ENCODE data around the gene BNIP1. TPM values are rescaled to one million over a fixed set of nuclear protein-coding genes. Genes with fewer than 3 reads are reported as not detected.
"Not testable (repeated sequence)": the region's sequence is repeated elsewhere in the genome, so short reads cannot be mapped to it uniquely, and the experiment has no call there.

BNIP1 gene
- total and polyA plus RNA-seq, 2 experiments from 2014 or later = 9.2 to 19.9 TPM

GRCh38 chr5:173108914-173109313 is 35.4 kb upstream of the BNIP1 start:
- TF ChIP-seq CTCF (IDR thresholded peaks at IDR 0.05; ENCODE audit: low read depth, low read length) = no peak
- H3K36me3 ChIP-seq = peaks cover 11% of the 10 kb centered on the region
- DNase-seq (ENCODE audit: low read depth in 1 of 2, low spot score in 1 of 2) = no peak
- H3K27ac ChIP-seq = no peak overlapping the region
- H3K27me3 ChIP-seq = no peaks in the 10 kb centered on the region
- no peaks in the 10 kb centered on the region for H3K9me3 ChIP-seq (ENCODE audit: low read depth)
- H3K4me3 ChIP-seq = no peak overlapping the region
- no peaks in the 10 kb centered on the region for H3K4me1 ChIP-seq (ENCODE audit: low read depth)

DNA sequence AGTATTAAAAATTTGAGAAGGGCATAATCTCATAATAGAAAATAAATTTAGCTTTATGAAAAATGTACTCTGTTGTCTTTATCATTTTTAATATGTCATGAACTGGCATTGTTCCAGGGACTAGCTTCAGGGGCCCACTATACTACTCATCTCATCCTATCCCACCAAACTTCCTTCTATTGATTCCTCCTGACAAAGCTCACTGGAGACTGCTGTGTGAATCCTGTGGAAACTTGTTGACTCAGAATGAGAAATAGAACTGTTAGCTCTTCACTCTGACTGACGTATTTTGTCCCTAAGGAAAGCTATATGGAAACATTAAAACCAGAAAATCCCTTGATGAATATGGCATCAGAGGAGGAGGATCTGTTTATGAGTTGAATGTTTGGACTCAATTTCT is 29.8 kb upstream of the BNIP1 start:
- Histone ChIP-seq H3K27me3 (no peaks in the 10 kb centered on the region), H3K4me1 (ENCODE audit: low read depth) (no peaks in the 10 kb centered on the region), H3K36me3 (peaks cover 13% of the 10 kb centered on the region), H3K4me3 (no peak overlapping the region), H3K9me3 (ENCODE audit: low read depth) (no peaks in the 10 kb centered on the region), H3K27ac (no peak overlapping the region)
- DNase-seq (ENCODE audit: low read depth in 1 of 2, low spot score in 1 of 2) = no peak
- no peak for TF ChIP-seq CTCF (IDR thresholded peaks at IDR 0.05; ENCODE audit: low read depth, low read length)

DNA sequence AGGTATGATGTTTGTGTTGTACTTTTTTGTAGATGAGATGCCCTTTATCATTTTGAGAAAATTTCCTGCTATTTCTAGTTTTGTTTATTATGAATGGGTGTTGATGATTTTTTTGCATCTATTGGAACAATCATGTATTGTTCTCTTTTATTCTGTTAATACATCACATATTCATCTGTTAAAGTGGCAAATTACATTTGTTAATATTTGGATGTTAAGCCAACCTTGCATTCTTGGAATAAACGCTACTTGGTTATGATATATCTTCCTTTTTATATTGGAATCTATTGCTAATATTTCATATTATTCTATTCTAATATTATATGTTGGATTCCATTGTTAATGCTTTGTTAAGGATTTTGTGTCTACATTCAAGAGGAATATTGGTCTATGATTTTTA is 24.6 kb upstream of the BNIP1 start:
- H3K4me1 ChIP-seq (ENCODE audit: low read depth) = no peaks in the 10 kb centered on the region

DNA sequence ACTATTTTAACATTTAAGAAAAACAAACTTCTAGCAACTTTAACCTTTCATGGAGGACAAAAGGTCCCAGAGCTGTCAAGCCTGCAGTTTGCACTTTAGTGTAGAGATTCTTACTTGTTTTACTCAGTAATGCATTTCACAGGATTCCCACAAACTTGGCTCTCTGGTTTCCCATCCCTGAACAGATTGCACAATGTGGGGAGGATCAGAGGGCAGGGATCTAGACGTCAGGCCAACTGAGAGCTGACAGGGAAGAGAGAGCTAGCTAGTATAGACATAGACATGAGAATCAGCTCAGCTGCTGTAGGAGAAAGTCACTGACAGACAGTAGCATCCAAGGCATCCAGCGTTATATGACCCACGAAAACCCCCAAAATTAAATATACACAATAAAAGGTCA is 20.9 kb upstream of the BNIP1 start:
- no peak for TF ChIP-seq CTCF (IDR thresholded peaks at IDR 0.05; ENCODE audit: low read depth, low read length)
- Histone ChIP-seq H3K36me3 (no peaks in the 10 kb centered on the region), H3K4me3 (no peak overlapping the region), H3K9me3 (ENCODE audit: low read depth) (no peaks in the 10 kb centered on the region), H3K27ac (no peak overlapping the region), H3K27me3 (no peaks in the 10 kb centered on the region), H3K4me1 (ENCODE audit: low read depth) (no peaks in the 10 kb centered on the region)
- peak in 1 of 2 donors; percentile 86 for DNase-seq (ENCODE audit: low read depth in 1 of 2, low spot score in 1 of 2)

More for the DNA sequence above, 24.6 kb upstream of the BNIP1 start:
- H3K4me3 ChIP-seq = no peak overlapping the region
- no peaks in the 10 kb centered on the region for H3K36me3 ChIP-seq
- no peak for TF ChIP-seq CTCF (IDR thresholded peaks at IDR 0.05; ENCODE audit: low read depth, low read length)
- no peaks in the 10 kb centered on the region for H3K9me3 ChIP-seq (ENCODE audit: low read depth)
- no peak for DNase-seq (ENCODE audit: low read depth in 1 of 2, low spot score in 1 of 2)
- no peak overlapping the region for H3K27ac ChIP-seq
- H3K27me3 ChIP-seq = no peaks in the 10 kb centered on the region

DNA sequence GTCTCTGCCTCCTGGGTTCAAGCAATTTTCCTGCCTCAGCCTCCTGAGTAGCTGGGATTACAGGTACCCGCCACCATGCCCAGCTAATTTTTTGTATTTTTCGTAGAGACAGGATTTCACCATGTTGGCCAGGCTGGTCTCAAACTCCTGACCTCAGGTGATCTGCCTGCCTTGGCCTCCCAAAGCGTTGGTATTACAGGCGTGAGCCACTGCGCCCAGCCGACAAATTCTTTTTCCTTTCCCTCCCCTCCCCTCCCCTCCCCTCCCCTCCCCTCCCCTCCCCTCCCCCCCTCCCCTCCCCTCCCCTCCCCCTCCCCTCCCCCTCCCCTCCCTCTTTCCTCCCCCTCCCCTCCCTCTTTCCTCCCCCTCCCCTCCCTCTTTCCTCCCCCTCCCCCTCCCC is 12.2 kb upstream of the BNIP1 start:
- H3K27me3 ChIP-seq; H3K4me1 ChIP-seq (ENCODE audit: low read depth); H3K27ac ChIP-seq; H3K36me3 ChIP-seq; H3K4me3 ChIP-seq; DNase-seq (ENCODE audit: low read depth in 1 of 2, low spot score in 1 of 2); H3K9me3 ChIP-seq (ENCODE audit: low read depth): not testable (repeated sequence)

- peaks cover 2% of the 10 kb centered on the region for H3K36me3 ChIP-seq
- no peaks in the 10 kb centered on the region for H3K27me3 ChIP-seq
- H3K9me3 ChIP-seq (ENCODE audit: low read depth) = no peaks in the 10 kb centered on the region
- no peak for TF ChIP-seq CTCF (IDR thresholded peaks at IDR 0.05; ENCODE audit: low read depth, low read length)
- H3K27ac ChIP-seq = no peak overlapping the region
- no peak for DNase-seq (ENCODE audit: low read depth in 1 of 2, low spot score in 1 of 2)
- no peak overlapping the region for H3K4me3 ChIP-seq
- H3K4me1 ChIP-seq (ENCODE audit: low read depth) = no peaks in the 10 kb centered on the region
Observed at GRCh38 chr5:173138707-173139106, 5.6 kb upstream of the BNIP1 start.

All from cardiac muscle cell (in vitro differentiated cells and primary cell).